Nephron (organoid): Measurements from ENCODE around the gene MAGI2.

Experiments used
- H3K27ac Mint-ChIP-seq, 3 experiments: 2 replicates each; pipeline ENCODE4 v1.8.0; 2020; ENCODE audit warnings: mixed read lengths in 3 of 3, mild to moderate bottlenecking in 2 of 3, moderate library complexity in 1 of 3
- H3K27me3 Mint-ChIP-seq: 2 replicates; pipeline ENCODE4 v1.8.0; 2021; ENCODE audit warnings: low read depth, mild to moderate bottlenecking, moderate library complexity, mixed read lengths
- H3K36me3 Mint-ChIP-seq: 2 replicates; pipeline ENCODE4 v1.8.0; 2020; ENCODE audit warnings: low read depth, mixed read lengths
- H3K4me1 Mint-ChIP-seq: 2 replicates; pipeline ENCODE4 v1.8.0; 2020; ENCODE audit warnings: mixed read lengths
- H3K4me3 Mint-ChIP-seq, 3 experiments: 2 replicates each; pipeline ENCODE4 v1.8.0; 2020; ENCODE audit warnings: mild to moderate bottlenecking in 3 of 3, mixed read lengths in 3 of 3, moderate library complexity in 2 of 3
- H3K9me3 Mint-ChIP-seq: 2 replicates; pipeline ENCODE4 v1.8.0; 2020; ENCODE audit warnings: mixed read lengths
- TF ChIP-seq, protein P1 (sequence below), 3 experiments: fragments of 200-600 bp; sonication (generic); IDR thresholded peaks; one replicate each; pipeline ENCODE4 v1.5.0; 2021; ENCODE audit warnings: antibody characterized with exemption in 3 of 3; ENCODE audit not compliant: unreplicated experiment in 3 of 3

MAGI2 gene

DNA sequence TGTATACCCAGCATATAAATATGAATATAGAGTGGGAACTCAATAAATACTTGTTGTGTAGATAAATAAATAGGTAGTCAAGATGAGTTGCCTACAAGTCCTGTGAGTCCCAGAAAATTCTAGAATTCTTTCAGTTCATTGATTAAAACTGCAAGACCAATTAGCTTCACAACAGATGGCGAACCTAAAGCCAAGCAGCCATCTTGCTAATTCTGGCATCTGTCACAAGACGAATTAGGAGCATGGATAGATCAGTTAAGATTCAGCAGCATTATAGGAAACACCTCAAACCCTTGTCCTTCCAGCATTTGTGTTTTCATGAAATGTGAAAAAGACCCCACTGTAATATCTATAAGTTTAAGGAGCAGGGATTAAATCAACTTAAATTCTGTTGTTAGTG lies 552.7 kb downstream of the MAGI2 start:
- Mint-ChIP-seq H3K4me3 (no peak overlapping the region), H3K27me3 (no peaks in the 10 kb centered on the region), H3K36me3 (peaks cover 5% of the 10 kb centered on the region), H3K27ac (no peak overlapping the region), H3K4me1 (peaks cover 16% of the 10 kb centered on the region), H3K9me3 (peaks cover 2% of the 10 kb centered on the region)
- TF ChIP-seq, protein P1, sequence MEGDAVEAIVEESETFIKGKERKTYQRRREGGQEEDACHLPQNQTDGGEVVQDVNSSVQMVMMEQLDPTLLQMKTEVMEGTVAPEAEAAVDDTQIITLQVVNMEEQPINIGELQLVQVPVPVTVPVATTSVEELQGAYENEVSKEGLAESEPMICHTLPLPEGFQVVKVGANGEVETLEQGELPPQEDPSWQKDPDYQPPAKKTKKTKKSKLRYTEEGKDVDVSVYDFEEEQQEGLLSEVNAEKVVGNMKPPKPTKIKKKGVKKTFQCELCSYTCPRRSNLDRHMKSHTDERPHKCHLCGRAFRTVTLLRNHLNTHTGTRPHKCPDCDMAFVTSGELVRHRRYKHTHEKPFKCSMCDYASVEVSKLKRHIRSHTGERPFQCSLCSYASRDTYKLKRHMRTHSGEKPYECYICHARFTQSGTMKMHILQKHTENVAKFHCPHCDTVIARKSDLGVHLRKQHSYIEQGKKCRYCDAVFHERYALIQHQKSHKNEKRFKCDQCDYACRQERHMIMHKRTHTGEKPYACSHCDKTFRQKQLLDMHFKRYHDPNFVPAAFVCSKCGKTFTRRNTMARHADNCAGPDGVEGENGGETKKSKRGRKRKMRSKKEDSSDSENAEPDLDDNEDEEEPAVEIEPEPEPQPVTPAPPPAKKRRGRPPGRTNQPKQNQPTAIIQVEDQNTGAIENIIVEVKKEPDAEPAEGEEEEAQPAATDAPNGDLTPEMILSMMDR (IDR thresholded peaks at IDR 0.05; ENCODE audit: unreplicated experiment in 3 of 3) = no peak

DNA sequence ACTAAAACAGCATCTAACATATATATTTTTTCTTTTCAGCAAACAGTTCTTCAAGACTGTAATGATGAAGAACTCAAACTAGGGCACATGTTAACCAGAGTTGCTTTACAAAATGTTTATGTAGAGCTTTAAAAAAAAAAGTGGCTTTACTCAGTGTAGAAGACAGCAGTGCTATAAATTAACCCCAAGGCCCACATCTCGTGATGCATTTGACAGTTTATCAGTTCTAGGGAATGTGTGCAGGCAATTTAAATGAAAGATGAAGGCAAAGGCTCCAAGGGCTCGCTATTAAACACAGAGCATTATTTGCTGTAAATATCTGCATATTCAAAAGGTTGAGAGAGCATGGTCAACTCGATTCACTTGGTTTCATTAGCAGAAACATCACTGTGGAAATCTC lies 558.1 kb downstream of the MAGI2 start:
- H3K36me3 Mint-ChIP-seq = peaks cover 10% of the 10 kb centered on the region
- no peak overlapping the region for H3K4me3 Mint-ChIP-seq
- TF ChIP-seq, protein P1 (IDR thresholded peaks at IDR 0.05; ENCODE audit: unreplicated experiment in 3 of 3) = no peak
- H3K27ac Mint-ChIP-seq = no peak overlapping the region
- H3K27me3 Mint-ChIP-seq = no peaks in the 10 kb centered on the region
- H3K4me1 Mint-ChIP-seq = no peaks in the 10 kb centered on the region
- H3K9me3 Mint-ChIP-seq = peaks cover 6% of the 10 kb centered on the region

DNA sequence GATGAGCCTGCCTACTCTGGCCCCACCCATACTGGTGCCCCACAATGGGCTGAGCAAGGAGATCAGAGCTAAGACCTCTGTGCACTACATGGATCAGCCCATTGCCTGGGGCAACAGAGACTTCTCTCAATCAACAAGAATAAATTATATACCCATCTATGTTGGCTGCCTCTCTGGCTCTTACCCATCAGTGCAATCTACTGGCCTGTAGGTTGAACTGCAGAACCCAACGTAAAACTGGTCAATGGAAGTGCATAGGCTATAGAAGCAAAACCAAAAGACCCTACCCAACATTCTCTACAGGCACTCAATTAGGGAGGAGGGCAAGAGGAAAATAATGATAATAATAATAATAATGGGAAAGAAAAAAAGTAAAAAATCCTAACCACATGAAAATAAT lies 574.3 kb downstream of the MAGI2 start:
- TF ChIP-seq, protein P1 (IDR thresholded peaks at IDR 0.05; ENCODE audit: unreplicated experiment in 3 of 3) = no peak
- Mint-ChIP-seq H3K36me3 (peaks cover 43% of the 10 kb centered on the region), H3K9me3 (peaks cover 41% of the 10 kb centered on the region), H3K4me3 (no peak overlapping the region), H3K27me3 (no peaks in the 10 kb centered on the region), H3K27ac (no peak overlapping the region), H3K4me1 (no peaks in the 10 kb centered on the region)

- Mint-ChIP-seq H3K4me3 (no peak overlapping the region), H3K27ac (no peak overlapping the region), H3K9me3 (peaks cover 16% of the 10 kb centered on the region), H3K27me3 (no peaks in the 10 kb centered on the region), H3K36me3 (peaks cover 22% of the 10 kb centered on the region), H3K4me1 (no peaks in the 10 kb centered on the region)
- TF ChIP-seq, protein P1 (IDR thresholded peaks at IDR 0.05; ENCODE audit: unreplicated experiment in 3 of 3) = no peak
These were observed 580.4 kb downstream of the MAGI2 start for GRCh38 chr7:78873117-78873516.

GRCh38 chr7:78864339-78864738 lies 589.1 kb downstream of the MAGI2 start:
- Mint-ChIP-seq H3K9me3 (peaks cover 12% of the 10 kb centered on the region), H3K36me3 (peaks cover 34% of the 10 kb centered on the region), H3K27me3 (no peaks in the 10 kb centered on the region), H3K27ac (no peak overlapping the region), H3K4me3 (no peak overlapping the region), H3K4me1 (no peaks in the 10 kb centered on the region)
- TF ChIP-seq, protein P1 (IDR thresholded peaks at IDR 0.05; ENCODE audit: unreplicated experiment in 3 of 3) = no peak

DNA sequence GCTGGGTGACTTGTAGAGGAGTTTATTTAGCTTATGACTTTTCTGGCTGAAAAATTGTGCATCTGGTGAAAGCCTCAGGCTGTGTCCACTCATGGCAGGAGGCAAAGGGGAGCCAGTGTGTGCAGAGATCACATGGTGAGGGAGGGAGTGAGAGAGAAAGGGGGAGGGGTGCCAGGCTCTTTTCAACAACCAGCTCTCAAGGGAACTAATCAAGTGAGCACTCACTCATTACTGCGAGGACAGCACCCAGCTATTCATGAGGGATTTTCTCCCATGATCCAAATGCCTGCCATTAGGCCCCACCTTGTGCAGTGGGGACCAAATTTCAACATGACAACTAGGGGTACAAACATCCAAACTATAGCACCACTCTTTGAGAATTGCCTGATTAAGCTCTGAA lies 590.2 kb downstream of the MAGI2 start:
- Mint-ChIP-seq H3K36me3 (peaks cover 30% of the 10 kb centered on the region), H3K4me1 (no peaks in the 10 kb centered on the region), H3K9me3 (peaks cover 8% of the 10 kb centered on the region), H3K27me3 (no peaks in the 10 kb centered on the region), H3K27ac (peak overlapping the region in 1 of 3 experiments; percentile 81), H3K4me3 (no peak overlapping the region)
- TF ChIP-seq, protein P1 (IDR thresholded peaks at IDR 0.05; ENCODE audit: unreplicated experiment in 3 of 3) = no peak
